Esophagus muscularis mucosa (tissue), 4 donors: ENCODE data around the gene REEP6. TPM values are rescaled to one million over a fixed set of nuclear protein-coding genes. Genes with fewer than 3 reads are reported as not detected.

Experiments
- DNase-seq: peaks from one replicate; pipeline ENCODE4 v3.0.0-alpha.2; 2017; ENCODE audit errors: extremely low spot score
- H3K27ac ChIP-seq, 4 donors: fragments of 200-600 bp; sonication (generic); replicated peaks in 1 of 4; 1 replicate in 3 of 4; 2 replicates in 1 of 4; pipeline ENCODE4 v1.5.1; 2016 to 2019; ENCODE audit warnings: mild to moderate bottlenecking in 1 of 4
- H3K27me3 ChIP-seq, 4 donors: fragments of 200-600 bp; sonication (generic); one replicate each; pipeline versions ENCODE4 v1.5.1 to v1.6.0; 2016 to 2019
- H3K36me3 ChIP-seq, 4 donors: fragments of 200-600 bp; sonication (generic); one replicate each; pipeline ENCODE4 v1.5.1; 2016 to 2019
- H3K4me1 ChIP-seq, 4 donors: fragments of 200-600 bp; sonication (generic); one replicate each; pipeline ENCODE4 v1.5.1; 2016 to 2019
- H3K4me3 ChIP-seq, 4 donors: fragments of 200-600 bp; sonication (generic); 1 replicate in 2 of 4; 2 replicates in 2 of 4; pipeline ENCODE4 v1.5.1; 2016 to 2019; ENCODE audit warnings: mild to moderate bottlenecking in 4 of 4, moderate library complexity in 1 of 4
- H3K9me3 ChIP-seq, 4 donors: fragments of 200-600 bp; sonication (generic); 1 replicate in 3 of 4; 2 replicates in 1 of 4; pipeline ENCODE4 v1.5.1; 2016 to 2019
- EP300 ChIP-seq: sonication (generic); formaldehyde crosslinking; IDR thresholded peaks from one replicate; pipeline ENCODE4 v1.6.1; 2017; ENCODE audit warnings: antibody characterized with exemption
- POLR2A ChIP-seq: fragments of 450-650 bp; IDR thresholded peaks from one replicate; pipeline ENCODE4 v1.6.1; 2017; ENCODE audit warnings: antibody characterized with exemption, moderate library complexity, mild to moderate bottlenecking, low read depth
- POLR2AphosphoS5 ChIP-seq, 2 donors: sonication (generic); formaldehyde crosslinking; IDR thresholded peaks; one replicate each; pipeline ENCODE4 v1.6.1; 2017; ENCODE audit warnings: antibody characterized with exemption in 2 of 2
- WGBS: methylation state at CpG from one replicate; pipeline ENCODE4 v1.1.5; 2018; 5-methylcytosine and 5-hydroxymethylcytosine counted together
- intact Hi-C: fragments of 100-400 bp; cut with DNase I; formaldehyde crosslinking; loops from one replicate; pipeline ENCODE4 v1.15.1; 2023
- total RNA-seq, 4 donors: library from RNA; depleted of rRNA; stranded (reverse); fragments of >200 nt; gene quantifications; one replicate each; pipeline versions ENCODE4 v1.1.0 to v1.2.1, GENCODE V29; 2016
- TF ChIP-seq, protein P1 (sequence below), 3 experiments: fragments of 200-600 bp in 2 of 3; fragments of 450-650 bp in 1 of 3; sonication (generic) in 2 of 3; IDR thresholded peaks; one replicate each; pipeline ENCODE4 v1.5.1; 2017 to 2019; ENCODE audit warnings: antibody characterized with exemption in 3 of 3, mild to moderate bottlenecking in 2 of 3, moderate library complexity in 1 of 3

REEP6 gene
- total RNA-seq, 4 donors from 2014 or later: 0.23 to 2.3 (median 0.99) TPM; not detected in 1

DNA sequence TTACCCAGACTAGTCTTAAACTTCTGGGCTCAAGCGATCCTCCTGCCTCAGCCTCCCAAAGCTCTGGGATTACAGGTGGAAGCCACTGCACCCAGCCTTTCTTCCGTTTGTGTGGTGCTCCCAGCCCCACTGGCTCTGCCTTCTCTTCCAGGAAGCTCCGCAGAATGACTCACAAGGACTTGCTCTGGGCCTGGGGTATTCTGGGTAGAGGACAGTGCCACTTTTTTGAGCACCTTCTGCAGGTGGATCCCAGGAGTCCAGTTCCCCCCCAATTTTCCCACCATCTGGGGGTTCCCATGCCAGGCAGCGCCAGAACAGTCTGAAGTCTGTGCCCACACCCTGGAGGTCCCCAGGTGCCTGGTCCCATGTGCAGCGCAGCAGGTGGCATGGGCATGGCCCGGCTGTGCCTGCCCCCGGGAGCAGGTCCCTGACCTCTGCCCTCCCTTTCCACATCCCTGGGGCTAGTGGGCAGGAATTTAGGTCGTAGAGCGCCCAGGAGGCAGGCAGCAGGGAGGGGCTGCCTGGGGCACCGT lies 1.6 kb downstream of the REEP6 start:
- WGBS: 82% methylated on average over 5 of the region's 10 CpGs
- Histone ChIP-seq H3K9me3 (no peaks in the 10 kb centered on the region), H3K27me3 (peaks cover 0 to 41% (median 2%) of the 10 kb centered on the region in 4 donors), H3K36me3 (no peaks in the 10 kb centered on the region), H3K4me3 (no peak overlapping the region), H3K27ac (no peak overlapping the region), H3K4me1 (peaks cover 17 to 21% (median 19%) of the 10 kb centered on the region in 4 donors)
- no peak for TF ChIP-seq POLR2AphosphoS5 (IDR thresholded peaks at IDR 0.05)
- TF ChIP-seq POLR2A: no peak
- TF ChIP-seq EP300: no peak
- intact Hi-C loops: no loop called here
- DNase-seq: no peak

DNA sequence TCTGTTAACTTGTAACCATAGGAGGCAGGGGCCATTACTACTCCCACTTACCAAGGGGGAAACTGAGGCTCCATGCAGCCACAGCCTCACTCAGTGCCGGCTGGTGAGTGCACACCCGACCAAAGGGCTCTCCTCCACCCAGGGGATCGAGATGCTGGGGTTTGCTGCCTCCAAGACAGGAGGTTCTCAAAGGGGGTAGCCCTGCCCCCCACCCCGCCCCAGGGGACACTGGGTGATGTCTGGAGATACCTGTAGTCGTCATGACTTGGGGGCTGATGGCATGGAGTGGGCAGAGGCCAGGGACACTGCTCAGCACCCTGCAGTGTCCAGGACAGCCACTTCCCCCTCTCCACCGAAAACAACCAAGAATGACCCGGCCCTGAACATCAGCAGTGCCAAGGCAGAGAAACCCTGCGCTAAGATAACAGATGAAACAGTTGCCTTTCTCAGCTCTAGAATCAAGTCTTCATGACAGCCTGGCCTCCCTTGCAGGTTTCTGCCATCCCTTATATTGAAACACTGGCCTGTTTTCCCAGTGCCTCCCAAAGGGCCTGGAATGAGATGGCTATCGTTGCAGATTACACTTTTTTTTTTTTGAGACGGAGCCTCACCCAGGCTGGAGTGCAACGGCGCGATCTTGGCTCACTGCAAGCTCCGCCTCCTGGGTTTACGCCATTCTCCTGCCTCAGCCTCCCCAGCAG lies 3.3 kb downstream of the REEP6 start:
- intact Hi-C loops: no loop called here
- no peak overlapping the region for H3K27ac ChIP-seq
- peaks cover 17 to 21% (median 18%) of the 10 kb centered on the region in 4 donors for H3K4me1 ChIP-seq
- no peaks in the 10 kb centered on the region for H3K9me3 ChIP-seq
- H3K4me3 ChIP-seq: no peak overlapping the region
- WGBS: 77% methylated on average over 12 of the region's 15 CpGs
- no peaks in the 10 kb centered on the region for H3K36me3 ChIP-seq
- TF ChIP-seq, protein P1, sequence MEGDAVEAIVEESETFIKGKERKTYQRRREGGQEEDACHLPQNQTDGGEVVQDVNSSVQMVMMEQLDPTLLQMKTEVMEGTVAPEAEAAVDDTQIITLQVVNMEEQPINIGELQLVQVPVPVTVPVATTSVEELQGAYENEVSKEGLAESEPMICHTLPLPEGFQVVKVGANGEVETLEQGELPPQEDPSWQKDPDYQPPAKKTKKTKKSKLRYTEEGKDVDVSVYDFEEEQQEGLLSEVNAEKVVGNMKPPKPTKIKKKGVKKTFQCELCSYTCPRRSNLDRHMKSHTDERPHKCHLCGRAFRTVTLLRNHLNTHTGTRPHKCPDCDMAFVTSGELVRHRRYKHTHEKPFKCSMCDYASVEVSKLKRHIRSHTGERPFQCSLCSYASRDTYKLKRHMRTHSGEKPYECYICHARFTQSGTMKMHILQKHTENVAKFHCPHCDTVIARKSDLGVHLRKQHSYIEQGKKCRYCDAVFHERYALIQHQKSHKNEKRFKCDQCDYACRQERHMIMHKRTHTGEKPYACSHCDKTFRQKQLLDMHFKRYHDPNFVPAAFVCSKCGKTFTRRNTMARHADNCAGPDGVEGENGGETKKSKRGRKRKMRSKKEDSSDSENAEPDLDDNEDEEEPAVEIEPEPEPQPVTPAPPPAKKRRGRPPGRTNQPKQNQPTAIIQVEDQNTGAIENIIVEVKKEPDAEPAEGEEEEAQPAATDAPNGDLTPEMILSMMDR (IDR thresholded peaks at IDR 0.05): no peak
- no peak for TF ChIP-seq POLR2AphosphoS5 (IDR thresholded peaks at IDR 0.05)
- TF ChIP-seq EP300: no peak
- no peak for TF ChIP-seq POLR2A
- peaks cover 0 to 47% (median 5%) of the 10 kb centered on the region in 4 donors for H3K27me3 ChIP-seq
- DNase-seq: no peak

GRCh38 chr19:1495051-1495798 lies 4.2 kb downstream of the REEP6 start:
- 90% methylated on average over 19 of the region's 37 CpGs for WGBS
- intact Hi-C loops: no loop called here
- H3K36me3 ChIP-seq: no peaks in the 10 kb centered on the region
- TF ChIP-seq POLR2A (no peak), POLR2AphosphoS5 (IDR thresholded peaks at IDR 0.05) (no peak), EP300 (no peak)
- TF ChIP-seq, protein P1 (IDR thresholded peaks at IDR 0.05): no peak
- no peak overlapping the region for H3K27ac ChIP-seq
- no peak for DNase-seq
- H3K9me3 ChIP-seq: no peaks in the 10 kb centered on the region
- H3K27me3 ChIP-seq: peaks cover 0 to 47% (median 5%) of the 10 kb centered on the region in 4 donors
- peaks cover 8 to 11% (median 9%) of the 10 kb centered on the region in 4 donors for H3K4me1 ChIP-seq
- no peak overlapping the region for H3K4me3 ChIP-seq

DNA sequence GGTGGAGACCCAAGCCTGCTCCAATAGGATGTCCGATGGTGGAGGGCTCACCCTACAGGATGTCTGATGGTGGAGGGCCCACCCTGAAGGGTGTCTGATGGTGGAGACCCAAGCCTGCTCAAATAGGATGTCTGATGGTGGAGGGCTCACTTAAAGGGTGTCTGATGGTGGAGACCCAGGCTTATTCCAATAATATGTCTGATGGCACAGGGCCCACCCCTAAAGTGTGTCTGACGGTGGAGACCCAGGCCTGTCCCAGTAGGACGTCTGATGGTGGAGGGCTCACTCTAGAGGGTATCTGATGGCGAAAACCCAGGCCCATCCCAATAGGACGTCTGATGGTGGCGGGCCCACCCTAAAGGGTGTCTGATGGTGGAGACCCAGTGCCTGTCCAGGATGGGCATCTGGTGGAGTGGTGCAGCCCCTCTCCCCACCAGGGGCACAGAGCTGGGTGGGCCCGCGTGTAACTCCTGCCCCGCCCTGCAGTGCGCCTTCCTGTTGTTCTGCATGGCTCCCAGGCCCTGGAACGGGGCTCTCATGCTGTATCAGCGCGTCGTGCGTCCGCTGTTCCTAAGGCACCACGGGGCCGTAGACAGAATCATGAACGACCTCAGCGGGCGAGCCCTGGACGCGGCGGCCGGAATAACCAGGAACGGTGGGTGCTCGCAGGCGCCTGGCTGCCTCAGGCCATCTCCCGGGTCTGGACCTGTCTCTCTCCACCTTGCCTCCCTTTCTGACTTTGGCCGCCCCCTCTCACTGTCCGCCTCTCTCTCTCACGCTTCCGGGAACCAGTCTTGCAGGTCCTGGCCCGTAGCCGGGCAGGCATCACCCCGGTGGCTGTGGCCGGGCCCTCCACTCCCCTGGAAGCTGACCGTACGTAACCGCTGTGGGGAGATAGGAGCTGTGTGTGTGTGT lies 5.1 kb downstream of the REEP6 start:
- Histone ChIP-seq H3K9me3 (no peaks in the 10 kb centered on the region), H3K4me3 (no peak overlapping the region), H3K4me1 (peaks cover 7 to 9% (median 8%) of the 10 kb centered on the region in 4 donors), H3K27me3 (peaks cover 0 to 49% (median 5%) of the 10 kb centered on the region in 4 donors), H3K36me3 (no peaks in the 10 kb centered on the region), H3K27ac (no peak overlapping the region)
- intact Hi-C loops: no loop called here
- DNase-seq: no peak
- WGBS: 78% methylated on average over 29 of the region's 40 CpGs
- TF ChIP-seq POLR2AphosphoS5 (IDR thresholded peaks at IDR 0.05) (no peak), POLR2A (no peak), EP300 (no peak)
- TF ChIP-seq, protein P1 (IDR thresholded peaks at IDR 0.05): no peak
